DND-41 (cell line): ENCODE data around the gene SND1.

Source experiments
- ATAC-seq: fragments of 200-7000 bp; cut with Tn5 transposase; 3 replicates; pipeline ENCODE4 v1.9.1; 2021; ENCODE audit warnings: low read depth; ENCODE audit not compliant: insufficient read depth
- DNase-seq: peaks from one replicate; pipeline ENCODE4 v3.0.0-alpha.2; 2020
- H2AFZ ChIP-seq: 2 replicates; pipeline ENCODE4 v1.6.0; 2012; ENCODE audit warnings: low read depth, low read length
- H3K27ac ChIP-seq: 2 replicates; pipeline ENCODE4 v1.5.1; 2012; ENCODE audit warnings: low read length, inconsistent platforms
- H3K27me3 ChIP-seq: fragments of 200-600 bp; sonication (generic); 2 replicates; pipeline ENCODE4 v1.6.0; 2012; ENCODE audit warnings: low read length, mild to moderate bottlenecking, inconsistent platforms; ENCODE audit not compliant: insufficient read depth, poor library complexity
- H3K36me3 ChIP-seq: 2 replicates; pipeline ENCODE4 v1.5.1; 2012; ENCODE audit warnings: low read length, inconsistent platforms; ENCODE audit not compliant: insufficient read depth
- H3K4me1 ChIP-seq: 2 replicates; pipeline ENCODE4 v1.5.1; 2012; ENCODE audit warnings: mild to moderate bottlenecking, low read length; ENCODE audit not compliant: insufficient read depth
- H3K4me2 ChIP-seq: 2 replicates; pipeline ENCODE4 v1.6.0; 2012; ENCODE audit warnings: mild to moderate bottlenecking, moderate library complexity, low read length, inconsistent platforms; ENCODE audit not compliant: insufficient read depth
- H3K4me3 ChIP-seq, 2 experiments: fragments of 200-600 bp in 1 of 2; shearing (Covaris generic) in 1 of 2; 2 replicates each; pipeline ENCODE4 v1.5.1; 2012 to 2016; ENCODE audit warnings: inconsistent platforms in 2 of 2, low read length in 2 of 2, mild to moderate bottlenecking in 2 of 2, low read depth in 1 of 2, moderate library complexity in 1 of 2
- H3K79me2 ChIP-seq: 2 replicates; pipeline ENCODE4 v1.6.0; 2012; ENCODE audit warnings: low read length, inconsistent platforms; ENCODE audit not compliant: insufficient read depth
- H3K9ac ChIP-seq: 2 replicates; pipeline ENCODE4 v1.6.0; 2012; ENCODE audit warnings: low read depth, mild to moderate bottlenecking, inconsistent platforms, low read length, moderate library complexity
- H3K9me3 ChIP-seq: 2 replicates; pipeline ENCODE4 v1.5.1; 2012; ENCODE audit warnings: low read length, moderate library complexity, mild to moderate bottlenecking, inconsistent platforms; ENCODE audit not compliant: insufficient read depth, severe bottlenecking
- H4K20me1 ChIP-seq: 2 replicates; pipeline ENCODE4 v1.6.0; 2012; ENCODE audit warnings: low read length; ENCODE audit not compliant: insufficient read depth
- CTCF ChIP-seq: IDR thresholded peaks from 2 replicates; pipeline ENCODE4 v1.5.1; 2012; ENCODE audit warnings: borderline replicate concordance, low read length, moderate library complexity, mild to moderate bottlenecking; ENCODE audit not compliant: poor library complexity, severe bottlenecking; ENCODE audit errors: extremely low read depth
- EZH2 ChIP-seq: IDR thresholded peaks from 3 replicates; pipeline ENCODE4 v1.6.1; 2012; ENCODE audit warnings: borderline replicate concordance, low read depth, mild to moderate bottlenecking, moderate library complexity, low read length, inconsistent platforms; ENCODE audit not compliant: severe bottlenecking

The SND1 gene

GRCh38 chr7:128031901-128032604 lies 380.1 kb downstream of the SND1 start:
- Histone ChIP-seq H3K4me2 (no peak overlapping the region), H3K79me2 (no peaks in the 10 kb centered on the region), H3K27ac (no peak overlapping the region), H2AFZ (no peak overlapping the region), H3K36me3 (peaks cover 12% of the 10 kb centered on the region), H4K20me1 (peaks cover 5% of the 10 kb centered on the region; the same call in 1 of the 2 replicates), H3K27me3 (no peaks in the 10 kb centered on the region), H3K4me3 (no peak overlapping the region), H3K4me1 (no peaks in the 10 kb centered on the region), H3K9me3 (no peaks in the 10 kb centered on the region), H3K9ac (no peak overlapping the region)
- no peak for TF ChIP-seq CTCF
- no peak for TF ChIP-seq EZH2
- DNase-seq (no peak), ATAC-seq (no peak)

- no peaks in the 10 kb centered on the region for H3K27me3 ChIP-seq
- peaks cover 5% of the 10 kb centered on the region; the same call in 1 of the 2 replicates for H4K20me1 ChIP-seq
- no peak for DNase-seq
- H3K4me3 ChIP-seq, result no peak overlapping the region
- peaks cover 12% of the 10 kb centered on the region for H3K36me3 ChIP-seq
- H3K9me3 ChIP-seq, result no peaks in the 10 kb centered on the region
- H3K27ac ChIP-seq, result no peak overlapping the region
- no peaks in the 10 kb centered on the region for H3K79me2 ChIP-seq
- H3K4me2 ChIP-seq, result no peak overlapping the region
- no peaks in the 10 kb centered on the region for H3K4me1 ChIP-seq
- no peak overlapping the region for H2AFZ ChIP-seq
- no peak for TF ChIP-seq CTCF
- no peak for TF ChIP-seq EZH2
- H3K9ac ChIP-seq, result no peak overlapping the region
- ATAC-seq, result no peak
These were observed 380.7 kb downstream of the SND1 start for GRCh38 chr7:128032605-128033235.

- ATAC-seq (no peak), DNase-seq (no peak)
- TF ChIP-seq EZH2 (no peak), CTCF (no peak)
These were observed 381.3 kb downstream of the SND1 start for GRCh38 chr7:128033246-128033645.

More at GRCh38 chr7:128033246-128033645, 381.3 kb downstream of the SND1 start:
- Histone ChIP-seq H3K9ac (no peak overlapping the region), H4K20me1 (peaks cover 5% of the 10 kb centered on the region; the same call in 1 of the 2 replicates), H3K4me2 (no peak overlapping the region), H3K4me3 (no peak overlapping the region), H3K27ac (no peak overlapping the region), H2AFZ (no peak overlapping the region), H3K27me3 (no peaks in the 10 kb centered on the region), H3K79me2 (no peaks in the 10 kb centered on the region), H3K9me3 (no peaks in the 10 kb centered on the region), H3K36me3 (peaks cover 12% of the 10 kb centered on the region), H3K4me1 (no peaks in the 10 kb centered on the region)
